ENCODE data around the gene MYH11. TPM values are rescaled to one million over a fixed set of nuclear protein-coding genes. Genes with fewer than 3 reads are reported as not detected.
A peak's percentile ranks its signal among the peaks of the same experiment; 100 is the strongest.

Gene MYH11
- total and polyA plus RNA-seq, 2 of the 13 experiments (the other 11 are each of a cell fraction or from before 2014, with no cell fraction given): not detected

- TF ChIP-seq KDM5B (CRISPR knock-in tag; IDR thresholded peaks at IDR 0.05; ENCODE audit: borderline replicate concordance) (no peak), ZBTB25 (CRISPR knock-in tag; IDR thresholded peaks at IDR 0.05) (no peak), EZH2 (conservative IDR thresholded peaks at IDR 0.05; ENCODE audit: low read depth, low read length) (no peak), ZIK1 (CRISPR knock-in tag; IDR thresholded peaks at IDR 0.05; ENCODE audit: borderline replicate concordance, low read depth) (no peak), FOXK1 (CRISPR knock-in tag; IDR thresholded peaks at IDR 0.05; ENCODE audit: borderline replicate concordance, low read depth) (no peak), SALL1 (CRISPR knock-in tag; IDR thresholded peaks at IDR 0.05) (no peak), SRSF4 (IDR thresholded peaks at IDR 0.05; ENCODE audit: low read depth, low read length, poor library complexity, severe bottlenecking) (no peak), ZNF12 (CRISPR knock-in tag; IDR thresholded peaks at IDR 0.05) (no peak)
Measured at GRCh38 chr16:15759070-15759469, 97.8 kb downstream of the MYH11 start (continued).

GRCh38 chr16:15757630-15758251 is 99.1 kb downstream of the MYH11 start:
- POLR2A ChIA-PET: no interaction called here
- WGBS (ENCODE audit: low lambda C conversion rate): 50% methylated on average over 21 of the region's 23 CpGs
- H3K9me3 ChIP-seq (ENCODE audit: low read length): no peaks in the 10 kb centered on the region
- TF ChIP-seq ZNF414 (CRISPR knock-in tag; IDR thresholded peaks at IDR 0.05) (no peak), MNT (IDR thresholded peaks at IDR 0.05) (0 out of 2 replicates have a peak, but pooled peaks have one; percentile 19), ZMAT5 (CRISPR knock-in tag; IDR thresholded peaks at IDR 0.05; ENCODE audit: borderline replicate concordance, low read depth) (no peak), ZNF839 (CRISPR knock-in tag; IDR thresholded peaks at IDR 0.05; ENCODE audit: borderline replicate concordance) (no peak), ZNF264 (CRISPR knock-in tag; IDR thresholded peaks at IDR 0.05) (no peak), ZNF768 (CRISPR knock-in tag; IDR thresholded peaks at IDR 0.05) (peak; percentile 47; the same call in 1 of the 2 replicates), TOE1 (CRISPR knock-in tag; IDR thresholded peaks at IDR 0.05) (no peak), KDM5B (CRISPR knock-in tag; IDR thresholded peaks at IDR 0.05; ENCODE audit: borderline replicate concordance) (no peak), ZNF567 (CRISPR knock-in tag; IDR thresholded peaks at IDR 0.05; ENCODE audit: borderline replicate concordance) (no peak)

More at GRCh38 chr16:15757630-15758251, 99.1 kb downstream of the MYH11 start:
- FAIRE-seq (no peak), DNase-seq (ENCODE audit: low spot score) (no peak), ATAC-seq (no peak)
- Histone ChIP-seq H3K79me2 (ENCODE audit: insufficient read depth, low read length) (no peaks in the 10 kb centered on the region), H3K27ac (ENCODE audit: extremely low read length, insufficient read depth, low read length) (no peak overlapping the region), H4K20me1 (ENCODE audit: insufficient read depth, low read length) (no peaks in the 10 kb centered on the region), H3K36me3 (replicated peaks in 1 of 2; ENCODE audit: control insufficient read depth in 1 of 2, insufficient read depth in 2 of 2, low read length in 2 of 2) (no peaks in the 10 kb centered on the region), H3K9ac (ENCODE audit: insufficient read depth, low read depth, low read length) (no peak overlapping the region), H3K4me1 (ENCODE audit: insufficient read depth, low read length) (no peaks in the 10 kb centered on the region), H3K27me3 (ENCODE audit: control insufficient read depth in 1 of 2, insufficient read depth in 2 of 2, low read length in 2 of 2) (peaks cover 0 to 13% of the 10 kb centered on the region in 2 experiments; a peak in 2 of 5 replicates), H3K4me2 (ENCODE audit: low read depth, low read length) (no peak overlapping the region), H3K4me3 (replicated peaks in 1 of 3; ENCODE audit: insufficient read depth in 1 of 3, low read depth in 2 of 3, low read length in 3 of 3) (no peak overlapping the region), H2AFZ (ENCODE audit: low read length) (no peak overlapping the region)
- BruUV-seq (replicated peaks): no TSS peak
- CTCF ChIA-PET (ENCODE audit: low intra/inter-chr PET ratio, low total read pairs): no interaction called here
- intact Hi-C loops (cut with micrococcal nuclease; ENCODE audit: unreplicated experiment) (no loop called here), in situ Hi-C loops (cut with HindIII; ENCODE audit: extremely low pct_ligation_motif_present, low pct_unique_long_range_greater_than_20kb) (no loop called here)

Data from HepG2 (cell line).